B cell (primary cell): ENCODE results near the gene GPR37L1. TPM values are rescaled to one million over a fixed set of nuclear protein-coding genes. Genes with fewer than 3 reads are reported as not detected.

Source experiments
- ATAC-seq: fragments of 200-7000 bp; cut with Tn5 transposase; one replicate; pipeline ENCODE4 v1.10.0; 2021; ENCODE audit warnings: low read depth, mild to moderate bottlenecking, moderate number of reproducible peaks, moderate library complexity
- CTCF ChIA-PET: fragments of 350-600 bp; sonication (Branson Sonifier 250); formaldehyde crosslinking; loops from one replicate; lab custom pipeline; 2021; ENCODE audit warnings: antibody characterized with exemption, inconsistent platforms; lab: Charles Lee
- POLR2A ChIA-PET: fragments of 350-600 bp; sonication (Branson Sonifier 250); formaldehyde crosslinking; loops from one replicate; lab custom pipeline; 2021; ENCODE audit warnings: antibody characterized with exemption; lab: Charles Lee
- DNase-seq: peaks from one replicate; pipeline ENCODE4 v3.0.0; 2013
- H2AFZ ChIP-seq: 2 replicates; pipeline ENCODE4 v1.6.1; 2012; ENCODE audit warnings: mild to moderate bottlenecking, low read depth, low read length; ENCODE audit not compliant: insufficient read depth, poor library complexity, severe bottlenecking
- H3K27ac ChIP-seq, 2 donors: 1 replicate in 1 of 2; 2 replicates in 1 of 2; pipeline ENCODE4 v1.5.1; 2012 to 2013; ENCODE audit warnings: low read length in 2 of 2, mild to moderate bottlenecking in 2 of 2, moderate library complexity in 1 of 2
- H3K27me3 ChIP-seq, 4 experiments: fragments of 200-600 bp in 1 of 4; sonication (generic) in 1 of 4; replicated peaks in 1 of 4; 1 replicate in 2 of 4; 2 replicates in 2 of 4; pipeline versions ENCODE4 v1.6.1 to v1.7.0; 2013 to 2016; ENCODE audit warnings: low read length in 3 of 4, mild to moderate bottlenecking in 2 of 4, mixed read lengths in 1 of 4, moderate library complexity in 1 of 4; ENCODE audit not compliant: insufficient read depth in 4 of 4, control insufficient read depth in 3 of 4; ENCODE audit errors: control extremely low read depth in 1 of 4
- H3K36me3 ChIP-seq, 2 experiments: replicated peaks in 1 of 2; 1 replicate in 1 of 2; 2 replicates in 1 of 2; pipeline versions ENCODE4 v1.6.1 to v1.7.1; 2013; ENCODE audit warnings: low read length in 1 of 2; ENCODE audit not compliant: insufficient read depth in 2 of 2, control insufficient read depth in 1 of 2; ENCODE audit errors: control extremely low read depth in 1 of 2, extremely low read depth in 1 of 2
- H3K4me1 ChIP-seq, 2 donors: fragments of 200-600 bp in 1 of 2; sonication (generic) in 1 of 2; 1 replicate in 1 of 2; 2 replicates in 1 of 2; pipeline versions ENCODE4 v1.5.1 to v1.6.1; 2013 to 2017; ENCODE audit warnings: low read length in 2 of 2; ENCODE audit not compliant: control insufficient read depth in 2 of 2, insufficient read depth in 2 of 2
- H3K4me2 ChIP-seq: replicated peaks from 2 replicates; pipeline ENCODE3; 2012; ENCODE audit warnings: mild to moderate bottlenecking, low read depth, low read length; ENCODE audit not compliant: poor library complexity, severe bottlenecking
- H3K4me3 ChIP-seq, 5 experiments: fragments of 200-600 bp in 1 of 5; sonication (generic) in 1 of 5; 1 replicate in 3 of 5; 2 replicates in 2 of 5; pipeline versions ENCODE4 v1.5.1 to v1.7.0; 2011 to 2016; ENCODE audit warnings: low read length in 4 of 5, mild to moderate bottlenecking in 4 of 5, low read depth in 2 of 5, control low read depth in 1 of 5, moderate library complexity in 1 of 5; ENCODE audit not compliant: insufficient read depth in 1 of 5; ENCODE audit errors: control extremely low read depth in 1 of 5, extremely low read depth in 1 of 5
- H3K79me2 ChIP-seq: fragments of 200-600 bp; sonication (generic); one replicate; pipeline ENCODE4 v1.6.0; 2016; ENCODE audit warnings: low read length; ENCODE audit not compliant: control insufficient read depth, insufficient read depth
- H3K9ac ChIP-seq: fragments of 200-600 bp; sonication (generic); 2 replicates; pipeline ENCODE4 v1.6.1; 2017; ENCODE audit warnings: mild to moderate bottlenecking, low read length, moderate library complexity
- H3K9me3 ChIP-seq, 3 donors: one replicate each; pipeline versions ENCODE4 v1.6.1 to v1.7.1; 2013; ENCODE audit warnings: low read length in 2 of 3; ENCODE audit not compliant: control insufficient read depth in 2 of 3, insufficient read depth in 1 of 3; ENCODE audit errors: control extremely low read depth in 1 of 3
- H4K20me1 ChIP-seq: 2 replicates; pipeline ENCODE4 v1.6.0; 2012; ENCODE audit warnings: mild to moderate bottlenecking, low read length; ENCODE audit not compliant: insufficient read depth, control insufficient read depth, poor library complexity, severe bottlenecking
- H3K27ac Mint-ChIP-seq: one replicate; pipeline ENCODE4 v1.8.0; 2021; ENCODE audit warnings: mixed read lengths
- H3K27me3 Mint-ChIP-seq: one replicate; pipeline ENCODE4 v1.8.0; 2021; ENCODE audit warnings: mixed read lengths
- H3K4me1 Mint-ChIP-seq: one replicate; pipeline ENCODE4 v1.8.0; 2021; ENCODE audit warnings: mixed read lengths
- H3K4me3 Mint-ChIP-seq: one replicate; pipeline ENCODE4 v1.8.0; 2021; ENCODE audit warnings: mixed read lengths
- H3K9me3 Mint-ChIP-seq: one replicate; pipeline ENCODE4 v1.8.0; 2022; ENCODE audit warnings: mixed read lengths; ENCODE audit not compliant: insufficient read depth
- CTCF ChIP-seq: fragments of 200-600 bp; IDR thresholded peaks from one replicate; pipeline ENCODE4 v1.8.0; 2022; ENCODE audit warnings: antibody characterized with exemption, mild to moderate bottlenecking
- EZH2 ChIP-seq: IDR thresholded peaks from 2 replicates; pipeline ENCODE4 v1.6.1; 2012; ENCODE audit warnings: borderline replicate concordance, low read depth, mild to moderate bottlenecking, moderate library complexity, low read length; ENCODE audit not compliant: insufficient read depth, poor library complexity, severe bottlenecking
- WGBS: methylation state at CpG from one replicate; pipeline ENCODE4 v1.1.5; 2013; ENCODE audit warnings: missing lambda C conversion rate; ENCODE audit not compliant: insufficient coverage; 5-methylcytosine and 5-hydroxymethylcytosine counted together
- intact Hi-C: fragments of 100-400 bp; cut with micrococcal nuclease; formaldehyde crosslinking; loops from one replicate; pipeline ENCODE4 v1.10.0; 2022
- polyA plus RNA-seq: library from polyadenylated mRNA; depleted of rRNA; stranded (reverse); fragments of >200 nt; gene quantifications from 2 replicates; pipeline ENCODE4 v1.2.3, GENCODE V29; 2012
- total RNA-seq, 2 donors: library from RNA; stranded (reverse); fragments of 120-200 nt in 1 of 2; gene quantifications; 1 replicate in 1 of 2; 2 replicates in 1 of 2; pipeline versions ENCODE4 v1.2.3 to v1.2.4, GENCODE V29; 2013 to 2022

Gene GPR37L1
- total and polyA plus RNA-seq, 2 donors (not counting 1 experiment from before 2014, with no cell fraction given), result not detected

- intact Hi-C loops, result loop anchor here (10.0 kb wide), 3 partner anchors 183 to 797 kb away; partner anchors contain the start of genes CYB5R1 and RNPEP
Observed at GRCh38 chr1:202167708-202168415, 45.1 kb downstream of the GPR37L1 start.

More at GRCh38 chr1:202167708-202168415, 45.1 kb downstream of the GPR37L1 start:
- Histone ChIP-seq H3K4me3 (no peak overlapping the region), H3K4me2 (no peak overlapping the region), H3K27ac (no peak overlapping the region), H3K36me3 (no peaks in the 10 kb centered on the region), H4K20me1 (no peaks in the 10 kb centered on the region), H3K4me1 (peaks cover 31 to 38% of the 10 kb centered on the region in 2 donors), H3K9ac (no peak overlapping the region), H3K79me2 (peaks cover 12% of the 10 kb centered on the region), H3K27me3 (no peaks in the 10 kb centered on the region), H2AFZ (no peak overlapping the region), H3K9me3 (no peaks in the 10 kb centered on the region)
- POLR2A ChIA-PET, result no interaction called here
- DNase-seq (no peak), ATAC-seq (no peak)
- CTCF ChIA-PET, result no interaction called here
- Mint-ChIP-seq H3K4me3 (no peak overlapping the region), H3K27ac (no peak overlapping the region), H3K4me1 (peaks cover 37% of the 10 kb centered on the region), H3K27me3 (peaks cover 6% of the 10 kb centered on the region), H3K9me3 (no peaks in the 10 kb centered on the region)
- TF ChIP-seq EZH2 (no peak), CTCF (no peak)
- 92% methylated on average over 17 of the region's 18 CpGs for WGBS
